ENCODE results near the gene TMEM202.
"Not testable (repeated sequence)": the region's sequence is repeated elsewhere in the genome, so short reads cannot be mapped to it uniquely, and the experiment has no call there.

Gene TMEM202

DNA sequence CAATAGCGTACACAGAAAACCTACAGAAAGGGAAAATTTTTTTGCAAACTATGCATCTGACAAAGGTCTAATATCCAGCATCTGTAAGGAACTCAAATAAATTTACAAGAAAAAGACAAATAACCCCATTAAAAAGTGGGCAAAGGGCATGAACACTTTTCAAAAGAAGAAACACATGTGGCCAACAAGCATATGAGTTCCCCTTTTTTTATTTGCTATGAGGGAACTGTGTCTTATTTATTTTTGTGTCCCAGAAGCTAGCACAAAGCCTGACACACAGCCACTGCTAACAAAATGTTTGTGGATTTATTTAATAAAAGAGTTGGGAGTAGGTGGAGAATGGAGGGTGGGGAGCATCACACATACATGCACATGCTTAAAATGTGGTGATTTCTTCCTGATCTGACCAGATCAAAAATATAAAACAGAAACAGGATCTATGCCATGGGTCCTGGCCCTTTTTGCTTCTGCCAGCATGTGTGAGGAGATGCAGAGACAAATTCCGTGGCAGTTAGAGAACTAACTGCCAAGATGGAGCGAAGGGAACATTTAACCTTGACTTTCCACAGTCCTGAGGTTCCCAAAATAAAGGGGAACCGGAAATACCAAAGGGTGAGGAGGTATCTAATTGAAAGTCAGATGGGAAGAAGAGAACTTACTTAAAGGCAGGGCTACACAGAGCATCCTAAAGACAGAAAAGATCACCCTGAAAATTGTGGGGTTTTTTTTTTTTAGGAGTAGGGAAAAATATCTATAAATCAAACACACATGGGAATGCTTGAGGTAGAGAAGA is at the start of gene TMEM202:
TSS of gene TMEM202 (plus strand) at position 510 of the 793 bp plus-strand sequence. CDS start at position 532, 22 bp downstream.
- DNase-seq (ENCODE audit: low spot score) = no peak

DNA sequence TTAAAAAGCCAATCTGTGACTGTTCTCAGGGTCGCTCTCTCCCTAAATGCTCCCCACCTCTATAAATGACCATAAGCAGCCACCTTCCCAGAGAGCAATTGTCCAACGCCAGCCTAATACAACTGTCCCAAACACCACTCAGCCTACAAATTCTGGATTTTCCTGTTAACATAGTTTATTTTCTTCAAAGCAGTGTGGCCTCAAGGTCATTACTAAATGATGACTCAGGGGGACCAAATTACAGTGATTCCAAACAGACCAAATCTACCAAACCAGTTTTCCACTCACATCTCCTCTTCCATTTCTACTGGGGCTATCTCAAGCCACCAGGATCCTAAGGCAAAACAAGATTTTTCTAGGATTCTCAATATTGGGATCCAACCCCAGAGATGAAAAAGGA is 44.8 kb upstream of the TMEM202 start:
- no peak for DNase-seq (ENCODE audit: low spot score)

DNA sequence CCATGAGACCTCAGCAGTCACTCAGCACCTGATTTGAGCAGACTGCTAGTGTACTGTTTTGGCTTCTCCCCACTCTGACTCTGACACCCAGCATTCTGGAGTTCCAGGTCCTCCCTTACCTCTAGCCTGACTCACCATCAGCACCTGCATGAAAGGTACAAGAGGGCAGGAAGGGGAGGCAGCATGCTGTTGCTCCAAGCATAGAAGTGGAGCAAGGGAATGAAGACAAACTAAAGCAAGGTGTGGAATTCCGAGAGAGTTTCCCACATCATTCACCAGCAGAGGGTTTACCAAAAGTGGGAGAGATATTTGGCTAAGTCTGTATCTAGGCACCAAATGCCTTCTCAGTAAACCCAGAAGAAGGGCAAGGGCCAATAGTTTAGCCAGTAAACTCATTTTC is 43.6 kb upstream of the TMEM202 start:
- no peak for DNase-seq (ENCODE audit: low spot score)

DNA sequence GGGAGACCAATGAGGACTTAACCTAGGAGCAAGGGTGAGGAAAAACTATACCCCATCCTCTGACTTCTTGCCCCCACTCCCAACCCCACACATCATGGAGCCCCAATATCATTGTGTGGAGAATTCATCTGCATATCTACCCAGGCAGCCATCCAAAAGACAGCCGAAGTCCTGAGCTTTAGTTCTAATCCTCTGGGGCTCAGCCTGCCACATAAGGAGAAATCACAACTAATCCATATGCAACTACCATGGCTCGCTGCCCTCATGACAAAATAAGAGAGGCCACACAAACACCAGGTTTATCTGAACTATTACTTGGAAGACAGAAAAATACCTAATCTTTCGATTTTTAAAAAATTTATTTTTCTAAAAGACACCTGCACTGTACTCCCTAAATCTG is 40.0 kb upstream of the TMEM202 start:
- no peak for DNase-seq (ENCODE audit: low spot score)

GRCh38 chr15:72358650-72359171 is 39.4 kb upstream of the TMEM202 start:
- DNase-seq (ENCODE audit: low spot score) = no peak

- DNase-seq (ENCODE audit: low spot score) = no peak
Measured at GRCh38 chr15:72361176-72361575, 36.9 kb upstream of the TMEM202 start.

DNA sequence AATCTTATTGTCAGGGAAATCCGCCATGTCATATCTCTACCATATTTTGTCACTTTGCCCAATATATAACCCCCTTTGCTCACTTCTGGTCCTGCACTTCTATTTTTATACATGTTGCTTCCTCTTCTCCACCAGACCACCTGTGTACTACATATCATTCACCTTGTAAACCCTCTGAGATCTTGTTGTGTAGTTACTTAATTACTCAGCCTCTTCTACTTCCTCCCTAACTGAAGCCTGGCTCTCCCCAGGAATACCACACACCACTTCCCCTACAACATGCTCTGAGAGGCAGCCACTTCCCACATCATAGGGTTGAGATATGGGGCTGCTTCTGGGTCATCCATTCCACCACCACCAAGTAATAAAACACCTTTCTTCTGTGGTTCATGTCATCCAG is 32.3 kb upstream of the TMEM202 start:
- DNase-seq (ENCODE audit: low spot score) = no peak

- DNase-seq (ENCODE audit: low spot score) = no peak
Measured at GRCh38 chr15:72368325-72368724, 29.8 kb upstream of the TMEM202 start.

- DNase-seq (ENCODE audit: low spot score) = no peak
Measured at GRCh38 chr15:72368899-72369298, 29.2 kb upstream of the TMEM202 start.

- no peak for DNase-seq (ENCODE audit: low spot score)
Measured at GRCh38 chr15:72369964-72370363, 28.1 kb upstream of the TMEM202 start.

DNA sequence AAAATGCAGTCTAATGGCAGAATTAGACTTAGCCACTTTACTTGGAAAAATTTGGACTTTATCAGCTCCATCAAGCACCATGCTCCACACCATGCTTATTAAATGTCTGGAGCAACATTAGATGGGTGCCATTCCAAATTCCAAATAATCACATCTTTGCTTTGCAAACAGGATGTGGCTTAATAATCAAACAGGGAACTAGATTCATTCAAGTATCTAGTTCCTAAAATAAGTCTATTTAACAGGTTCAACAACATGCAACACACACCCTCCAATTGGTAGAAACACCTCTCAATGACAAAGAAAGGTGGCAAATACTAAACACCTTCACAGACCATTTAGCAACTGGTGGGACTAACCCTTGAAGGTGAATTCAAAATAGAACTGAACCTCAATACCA is 25.7 kb upstream of the TMEM202 start:
- DNase-seq (ENCODE audit: low spot score) = no peak

- DNase-seq (ENCODE audit: low spot score) = peak; percentile 48
Measured at GRCh38 chr15:72375501-72375845, 22.6 kb upstream of the TMEM202 start.

- DNase-seq (ENCODE audit: low spot score) = peak; percentile 64
Measured at GRCh38 chr15:72375846-72376581, 22.1 kb upstream of the TMEM202 start, which contains the start of gene HEXA. HEXA (minus strand) TSS chr15:72376014; CDS start chr15:72375972, 42 bp downstream.

- DNase-seq (ENCODE audit: low spot score) = no peak
Measured at GRCh38 chr15:72377331-72377730, 20.8 kb upstream of the TMEM202 start.

DNA sequence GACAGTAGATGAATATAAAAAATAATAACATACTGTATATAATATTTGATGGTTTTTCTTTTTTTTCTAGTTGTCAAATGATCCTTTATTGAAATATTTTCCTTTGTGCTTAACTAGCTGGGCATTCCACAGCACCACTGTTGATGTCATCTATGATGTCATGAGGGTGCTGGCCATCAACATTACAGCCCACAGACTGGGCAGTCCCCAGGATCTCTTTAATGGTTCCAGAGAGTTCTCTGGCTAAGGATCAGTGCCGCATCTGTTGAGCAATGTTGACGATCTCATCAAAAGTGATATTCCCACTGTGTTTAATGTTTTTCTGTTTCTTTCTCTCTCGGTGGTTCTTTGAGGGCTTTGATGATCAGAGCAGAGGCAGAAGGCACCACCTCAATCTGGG is 19.0 kb upstream of the TMEM202 start:
- DNase-seq (ENCODE audit: low spot score) = not testable (repeated sequence)

DNA sequence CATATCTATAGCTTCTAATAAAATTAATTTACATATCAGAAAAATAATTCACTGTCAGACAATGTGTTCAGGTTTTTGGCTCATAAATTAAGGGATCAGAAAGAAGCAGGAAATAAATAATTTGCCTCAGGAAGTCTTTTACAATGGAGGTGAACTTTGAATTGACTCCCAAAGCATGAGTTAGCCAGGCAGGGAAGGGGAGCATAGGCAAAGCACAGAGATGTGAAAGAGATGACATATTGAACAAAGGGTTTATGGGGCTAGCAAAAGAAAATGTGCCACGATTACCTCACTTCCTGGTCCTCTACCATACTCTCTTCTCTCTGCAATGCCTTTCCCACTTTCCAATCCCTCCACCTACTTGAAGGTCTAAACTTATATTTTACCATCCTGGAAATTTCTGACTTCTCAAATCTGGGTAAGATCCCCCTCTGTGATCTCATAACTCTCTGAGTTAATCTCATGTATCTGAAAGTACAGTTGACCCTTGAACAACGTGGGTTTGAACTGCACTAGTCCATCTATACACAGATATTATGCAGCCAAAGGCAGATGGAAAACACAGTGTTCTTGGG is 18.2 kb upstream of the TMEM202 start:
- no peak for DNase-seq (ENCODE audit: low spot score)

- no peak for DNase-seq (ENCODE audit: low spot score)
Measured at GRCh38 chr15:72380743-72381142, 17.4 kb upstream of the TMEM202 start.

- DNase-seq (ENCODE audit: low spot score) = no peak
Measured at GRCh38 chr15:72382146-72382545, 16.0 kb upstream of the TMEM202 start.

DNA sequence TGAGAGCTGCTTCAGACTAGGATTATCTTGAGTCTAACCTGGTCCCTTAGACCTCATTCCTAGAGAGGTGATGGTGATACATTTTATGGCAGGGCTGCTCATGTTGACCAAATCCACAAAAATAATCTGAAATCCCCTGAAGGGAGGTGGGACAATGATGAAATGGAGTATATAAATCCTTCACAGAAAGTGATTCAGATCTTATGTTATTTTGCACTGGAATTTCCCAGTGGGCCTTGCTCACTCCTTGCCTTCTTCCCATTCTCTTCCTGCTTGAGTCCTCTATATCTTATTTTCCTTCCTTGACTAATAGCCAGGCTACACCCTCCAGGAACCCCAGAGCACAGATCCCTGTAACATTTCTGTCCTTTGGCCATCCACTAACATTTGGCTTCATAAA is 10.4 kb upstream of the TMEM202 start:
- DNase-seq (ENCODE audit: low spot score) = no peak

DNA sequence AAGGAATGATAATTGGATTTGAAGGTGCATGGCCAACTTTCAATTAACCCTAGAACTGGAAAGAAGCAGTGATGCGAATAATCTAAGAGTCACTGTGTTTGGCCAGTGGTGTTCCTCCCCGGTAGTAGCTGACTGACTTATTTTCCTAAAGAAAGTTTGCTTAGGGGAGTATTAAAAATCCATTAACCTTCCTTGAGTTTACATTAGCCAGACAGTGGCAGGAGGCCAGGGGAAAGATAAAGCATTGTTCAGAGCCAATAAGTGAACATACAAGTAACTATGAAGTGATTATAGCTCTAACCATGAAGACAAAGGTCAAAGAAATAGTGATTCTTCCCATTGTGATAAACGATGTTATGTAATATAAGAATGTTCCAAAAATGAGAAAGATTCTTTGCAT is 8.9 kb upstream of the TMEM202 start:
- DNase-seq (ENCODE audit: low spot score) = no peak

GRCh38 chr15:72396331-72396730 is 1.8 kb upstream of the TMEM202 start:
- DNase-seq (ENCODE audit: low spot score) = not testable (repeated sequence)

DNA sequence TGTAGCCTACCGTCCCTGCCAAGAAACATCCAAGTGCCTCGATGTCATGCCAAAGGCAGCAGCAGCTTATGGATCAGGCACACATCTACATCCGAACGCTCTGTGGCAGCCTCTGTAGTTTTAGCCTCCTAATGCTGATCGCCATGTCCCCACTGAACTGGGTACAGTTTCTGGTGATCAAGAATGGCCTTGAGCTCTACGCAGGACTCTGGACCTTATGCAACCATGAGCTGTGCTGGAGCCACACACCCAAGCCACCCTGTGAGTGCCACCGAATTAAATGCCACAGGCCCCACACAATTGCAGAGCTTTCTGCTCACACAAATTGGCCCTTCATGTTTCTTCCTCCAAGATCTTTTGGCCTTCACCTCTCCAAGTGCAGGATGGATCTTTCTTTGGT is 543 bp downstream of the TMEM202 start:
- DNase-seq (ENCODE audit: low spot score) = no peak

- no peak for DNase-seq (ENCODE audit: low spot score)
Measured at GRCh38 chr15:72402726-72403125, 4.6 kb downstream of the TMEM202 start.
